Cerebellar cortex (tissue), 1 donor: Measurements from ENCODE around the gene FBXL19.

Experiments used
- DNase-seq: peaks from one replicate; pipeline ENCODE4 v3.0.0-alpha.2; 2015; ENCODE audit warnings: low spot score

The FBXL19 gene

DNA sequence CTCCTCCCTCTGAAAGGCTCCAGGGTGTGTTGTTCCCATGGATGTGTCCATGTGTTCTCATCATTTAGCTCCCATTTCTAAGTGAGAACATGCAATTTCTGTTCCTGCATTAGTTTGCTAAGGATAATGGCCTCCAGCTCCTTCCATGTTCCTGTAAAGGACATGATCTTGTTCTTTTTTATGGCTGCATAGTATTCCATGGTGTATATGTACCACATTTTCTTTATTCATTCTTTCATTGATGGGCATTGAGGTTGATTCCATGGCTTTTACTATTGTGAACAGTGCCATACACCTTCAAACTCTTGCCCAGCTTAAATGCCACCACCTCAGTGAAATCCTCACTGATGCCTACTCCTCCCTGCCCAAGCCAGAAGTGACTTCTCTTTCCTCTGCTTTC is 21.0 kb downstream of the FBXL19 start:
- no peak for DNase-seq

DNA sequence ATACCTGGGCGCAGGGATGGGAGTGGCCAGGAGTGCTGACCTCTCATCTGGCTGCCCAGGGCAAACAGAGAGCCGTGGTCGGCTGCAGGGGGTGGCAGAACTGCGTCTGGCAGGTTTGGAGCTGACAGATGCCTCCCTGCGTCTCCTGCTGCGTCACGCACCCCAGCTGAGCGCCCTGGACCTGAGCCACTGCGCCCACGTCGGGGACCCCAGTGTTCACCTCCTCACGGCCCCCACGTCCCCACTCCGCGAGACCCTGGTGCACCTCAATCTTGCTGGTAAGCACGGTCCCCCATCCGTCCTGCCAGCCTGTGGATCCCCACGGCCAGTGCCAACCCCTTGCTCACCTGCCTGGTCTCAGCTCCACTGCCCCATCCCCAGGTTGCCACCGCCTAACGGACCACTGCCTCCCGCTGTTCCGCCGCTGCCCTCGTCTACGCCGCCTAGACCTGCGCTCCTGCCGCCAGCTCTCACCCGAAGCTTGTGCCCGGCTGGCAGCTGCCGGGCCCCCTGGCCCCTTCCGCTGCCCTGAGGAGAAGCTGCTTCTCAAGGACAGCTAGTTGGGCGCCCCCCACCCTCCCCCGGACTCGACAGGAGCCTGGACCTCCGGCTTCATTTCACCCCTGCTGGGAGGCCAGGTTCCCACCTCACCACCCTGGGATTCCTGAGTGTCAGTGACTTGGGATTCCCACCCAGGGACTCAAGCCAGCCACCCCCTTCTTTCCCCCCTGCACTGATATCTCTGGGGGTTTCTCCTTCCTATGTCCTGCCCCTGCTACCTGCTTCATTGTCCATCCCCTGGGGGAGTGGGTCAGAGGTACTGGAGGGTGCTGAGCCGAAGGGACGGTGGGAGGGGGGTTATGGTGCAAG is 23.5 kb downstream of the FBXL19 start:
- DNase-seq = no peak

DNA sequence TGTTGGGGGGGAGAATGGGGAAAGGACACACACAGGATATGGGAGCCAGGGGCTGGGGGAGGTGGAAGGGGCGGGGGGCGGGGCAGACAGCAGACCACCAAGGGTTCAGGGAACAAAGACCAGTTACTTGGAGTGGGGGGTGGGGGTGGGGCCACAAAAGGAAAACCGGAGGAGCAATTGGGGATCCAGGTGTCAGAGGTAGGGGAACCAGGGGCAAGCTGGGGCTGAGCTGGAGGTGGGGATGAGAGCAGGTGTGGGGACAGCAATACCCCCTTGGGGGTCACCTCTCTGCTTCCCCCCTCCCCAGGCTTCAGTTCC is 24.1 kb downstream of the FBXL19 start:
- no peak for DNase-seq

DNA sequence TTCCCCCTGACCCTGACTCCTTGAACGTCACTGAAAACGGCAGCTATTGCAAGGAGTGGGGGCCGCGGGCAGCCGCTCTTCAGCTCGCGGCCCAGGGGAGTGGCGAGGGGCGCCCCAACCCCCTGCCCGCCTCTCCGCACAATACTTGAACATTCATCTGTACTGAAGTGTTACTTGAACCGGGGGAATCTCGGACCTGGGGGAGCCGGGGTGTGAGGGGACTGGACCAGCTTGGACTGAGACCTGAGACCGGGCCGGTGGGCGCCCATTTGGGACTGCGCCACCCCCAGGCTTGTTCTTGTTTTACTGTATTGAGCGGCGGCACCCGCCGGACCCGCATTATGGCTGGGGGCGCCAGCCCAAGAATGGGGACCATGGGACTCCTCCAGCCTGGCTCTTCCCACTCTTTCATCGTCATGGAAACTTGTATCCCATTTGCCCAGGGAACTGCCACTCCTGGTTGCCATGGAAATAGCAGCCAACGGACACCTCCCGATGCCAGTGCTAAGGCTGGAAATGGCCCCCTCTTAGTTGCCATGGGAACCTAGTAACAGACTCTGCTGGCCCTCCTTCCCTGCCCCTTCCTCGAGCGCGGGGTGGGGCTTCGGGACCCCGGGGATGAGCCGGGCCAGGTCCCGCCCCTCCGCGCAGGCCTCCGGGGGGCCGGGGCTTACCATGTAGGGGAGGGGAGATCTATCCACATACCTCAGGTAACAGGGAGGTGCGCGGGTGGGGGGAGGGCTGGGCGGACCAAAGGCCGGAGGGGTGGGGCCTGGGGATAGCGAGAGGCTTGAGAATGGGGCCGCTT is 24.7 kb downstream of the FBXL19 start:
- peak; percentile 100 for DNase-seq

DNA sequence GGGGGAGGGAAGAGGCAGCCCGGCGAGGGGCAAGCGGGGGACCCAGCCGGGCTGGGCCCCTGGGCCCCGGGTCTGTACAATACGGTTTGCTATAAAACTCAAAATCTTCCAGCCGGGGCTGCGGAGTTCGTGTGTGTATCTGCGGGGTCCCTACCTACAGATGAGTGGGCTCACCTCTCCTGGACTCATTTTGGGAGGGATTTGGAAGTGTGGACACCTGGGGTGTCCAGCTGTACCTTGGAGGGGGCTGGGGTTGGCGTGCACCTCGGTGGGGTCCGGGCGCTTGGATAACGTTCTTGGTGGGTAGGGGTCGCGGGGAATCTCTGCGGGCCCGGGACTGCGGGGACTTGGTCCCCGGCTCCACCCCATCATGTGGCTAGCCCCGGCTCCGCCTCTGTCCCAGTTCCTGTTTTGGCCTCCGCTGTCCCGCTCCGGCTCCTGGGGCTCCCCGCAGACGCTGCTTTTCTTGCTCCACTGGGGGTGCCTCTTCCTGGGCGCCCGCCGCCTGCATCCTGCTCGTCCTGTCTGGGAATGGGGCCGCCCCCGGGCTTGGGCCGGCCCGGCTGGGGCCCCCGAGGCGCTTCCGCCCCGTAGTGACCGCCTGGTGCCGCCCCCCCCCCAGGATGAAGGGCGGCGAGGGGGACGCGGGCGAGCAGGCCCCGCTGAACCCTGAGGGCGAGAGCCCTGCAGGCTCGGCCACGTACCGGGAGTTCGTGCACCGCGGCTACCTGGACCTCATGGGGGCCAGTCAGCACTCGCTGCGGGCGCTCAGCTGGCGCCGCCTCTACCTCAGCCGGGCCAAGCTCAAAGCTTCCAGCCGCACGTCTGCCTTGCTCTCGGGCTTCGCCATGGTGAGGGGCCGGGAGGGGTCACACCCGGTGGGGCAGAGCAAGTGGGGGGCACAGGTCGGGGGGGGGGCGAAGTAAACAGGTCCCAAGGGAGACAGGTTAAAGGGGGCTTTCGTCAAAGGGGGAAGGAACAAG is 25.6 kb downstream of the FBXL19 start, which contains the start of gene ORAI3:
TSS of gene ORAI3 (plus strand) at position 402 of the 983 bp plus-strand sequence. CDS start at position 624, 222 bp downstream.
- peak; percentile 71 for DNase-seq

DNA sequence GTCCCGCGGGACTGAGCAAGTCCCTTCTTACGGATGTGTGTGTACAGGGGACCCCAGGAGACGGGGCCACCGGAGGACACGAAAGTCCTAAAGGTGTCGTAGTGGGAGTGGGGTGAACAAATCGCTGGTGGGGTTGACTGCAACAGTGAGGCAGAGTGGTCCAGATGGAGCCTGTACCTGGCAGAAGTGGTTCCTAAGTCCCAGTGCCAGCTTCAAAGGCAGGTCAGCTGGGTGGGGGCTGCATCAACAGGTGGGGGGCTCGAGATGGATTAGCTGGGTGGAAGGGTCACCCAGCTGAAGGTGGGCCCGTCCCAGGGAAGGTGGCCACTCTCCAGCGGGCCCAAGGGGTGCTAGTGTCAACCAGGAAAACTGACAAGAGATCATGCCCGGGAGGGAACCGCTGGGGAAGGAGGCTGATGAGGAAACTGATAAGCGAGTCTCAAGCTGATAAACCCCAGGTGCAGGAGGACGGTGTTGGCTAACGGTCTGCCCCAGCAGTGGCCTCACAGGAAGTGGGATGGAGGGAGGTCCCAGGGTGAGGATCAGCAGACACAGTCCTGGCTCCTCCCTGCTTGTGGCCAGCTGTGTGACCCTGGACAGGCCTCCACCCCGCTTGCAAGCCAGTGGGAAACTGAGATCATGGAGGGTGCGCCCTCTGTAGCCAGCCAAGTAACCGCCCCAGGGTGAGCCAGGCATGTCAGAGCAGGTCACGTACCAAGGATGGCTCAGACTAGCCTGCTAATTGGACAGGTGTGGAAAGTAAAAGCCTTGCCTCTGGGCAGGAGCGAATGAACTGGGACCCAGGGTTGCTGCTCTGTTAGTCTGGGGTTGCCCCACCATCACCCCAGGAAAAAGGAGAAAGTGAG is 26.5 kb downstream of the FBXL19 start:
- DNase-seq = peak; percentile 67

DNA sequence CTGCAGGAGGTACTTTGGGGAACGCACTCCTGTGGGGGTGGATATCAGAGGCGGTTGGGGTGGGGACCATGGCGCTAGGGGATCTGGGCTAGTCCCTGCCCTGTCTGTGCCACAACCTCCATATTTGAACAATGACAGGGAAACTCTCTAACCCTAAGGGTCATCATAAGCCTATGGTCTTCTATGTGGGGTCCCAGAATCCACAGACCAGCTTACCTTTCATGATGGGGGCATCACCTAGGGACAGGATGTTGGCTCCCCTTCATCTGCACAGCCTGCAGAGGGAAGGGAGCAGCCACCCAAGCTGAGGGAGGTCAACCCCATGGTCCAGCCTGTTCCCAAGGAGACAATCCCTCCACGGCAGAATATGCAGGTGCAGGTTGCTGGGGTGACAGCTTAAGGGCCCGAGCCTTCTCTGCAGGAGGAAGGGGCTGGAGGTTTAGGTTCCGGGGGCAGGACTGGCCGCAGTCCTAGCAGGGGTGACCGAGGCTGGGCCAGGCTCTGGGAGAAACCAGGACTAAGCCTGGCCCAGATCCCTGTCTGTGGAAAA is 27.2 kb downstream of the FBXL19 start:
- DNase-seq = no peak

DNA sequence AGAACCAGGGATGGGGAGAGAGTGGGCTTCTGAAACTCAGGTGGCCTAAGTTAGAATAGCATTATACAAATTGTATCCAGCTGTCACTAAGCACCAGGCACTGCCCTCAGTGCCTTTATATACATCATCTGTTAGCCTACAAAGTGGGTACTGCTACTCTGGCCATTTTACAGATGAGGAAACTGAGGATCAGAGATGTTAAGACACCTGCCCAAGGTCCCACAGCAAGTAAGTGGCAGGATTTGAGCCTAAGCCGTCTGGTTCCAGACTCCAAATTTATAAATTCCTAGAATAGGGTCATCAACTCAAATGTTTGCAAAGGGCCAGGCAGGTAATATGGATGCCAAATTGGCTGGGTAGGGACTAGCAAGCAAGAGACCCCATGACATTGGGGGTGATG is 27.8 kb downstream of the FBXL19 start:
- DNase-seq = no peak

DNA sequence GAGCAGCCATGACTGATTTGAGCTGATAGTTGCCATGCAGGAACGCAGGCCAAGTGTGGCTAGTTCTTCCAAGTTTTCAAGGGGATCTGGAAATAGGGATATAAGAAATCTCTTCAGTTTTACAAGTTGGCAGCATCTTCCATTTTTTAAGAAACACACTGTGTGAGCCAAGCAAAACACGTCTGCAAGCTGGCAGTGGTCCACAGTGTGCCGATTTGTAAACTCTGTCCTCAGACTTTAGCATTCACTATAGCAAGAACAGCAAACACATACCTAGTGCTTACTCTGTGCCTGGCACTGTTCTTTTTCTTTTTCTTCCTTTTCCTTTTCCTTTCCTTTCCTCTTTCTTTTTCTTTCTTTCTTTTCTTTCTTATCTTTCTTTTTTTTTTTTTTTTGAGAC is 28.4 kb downstream of the FBXL19 start:
- DNase-seq = no peak

DNA sequence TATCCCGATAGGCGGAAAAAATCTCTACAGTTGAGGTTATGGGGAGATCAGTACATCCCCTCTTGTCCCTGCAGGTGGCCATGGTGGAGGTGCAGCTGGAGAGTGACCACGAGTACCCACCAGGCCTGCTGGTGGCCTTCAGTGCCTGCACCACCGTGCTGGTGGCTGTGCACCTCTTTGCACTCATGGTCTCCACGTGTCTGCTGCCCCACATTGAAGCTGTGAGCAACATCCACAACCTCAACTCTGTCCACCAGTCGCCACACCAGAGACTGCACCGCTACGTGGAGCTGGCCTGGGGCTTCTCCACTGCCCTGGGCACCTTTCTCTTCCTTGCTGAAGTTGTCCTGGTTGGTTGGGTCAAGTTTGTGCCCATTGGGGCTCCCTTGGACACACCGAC is 29.7 kb downstream of the FBXL19 start:
- peak; percentile 51 for DNase-seq

DNA sequence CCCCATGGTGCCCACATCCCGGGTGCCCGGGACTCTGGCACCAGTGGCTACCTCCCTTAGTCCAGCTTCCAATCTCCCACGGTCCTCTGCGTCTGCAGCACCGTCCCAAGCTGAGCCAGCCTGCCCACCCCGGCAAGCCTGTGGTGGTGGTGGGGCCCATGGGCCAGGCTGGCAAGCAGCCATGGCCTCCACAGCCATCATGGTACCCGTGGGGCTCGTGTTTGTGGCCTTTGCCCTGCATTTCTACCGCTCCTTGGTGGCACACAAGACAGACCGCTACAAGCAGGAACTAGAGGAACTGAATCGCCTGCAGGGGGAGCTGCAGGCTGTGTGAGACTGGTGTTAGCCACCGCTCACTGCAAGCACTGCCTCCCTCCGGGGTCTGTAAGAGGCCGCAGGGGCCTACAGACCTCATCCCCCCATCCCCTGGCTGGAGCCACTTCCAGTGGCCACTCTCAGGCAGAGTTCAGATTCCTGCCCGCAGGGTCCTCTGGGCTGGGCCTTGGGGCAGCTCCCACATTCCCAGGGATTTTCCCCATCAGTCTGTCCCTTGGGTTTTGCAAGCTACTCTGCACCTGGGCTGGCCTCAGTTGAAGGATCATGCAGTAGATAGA is 30.2 kb downstream of the FBXL19 start:
- DNase-seq = peak; percentile 92

DNA sequence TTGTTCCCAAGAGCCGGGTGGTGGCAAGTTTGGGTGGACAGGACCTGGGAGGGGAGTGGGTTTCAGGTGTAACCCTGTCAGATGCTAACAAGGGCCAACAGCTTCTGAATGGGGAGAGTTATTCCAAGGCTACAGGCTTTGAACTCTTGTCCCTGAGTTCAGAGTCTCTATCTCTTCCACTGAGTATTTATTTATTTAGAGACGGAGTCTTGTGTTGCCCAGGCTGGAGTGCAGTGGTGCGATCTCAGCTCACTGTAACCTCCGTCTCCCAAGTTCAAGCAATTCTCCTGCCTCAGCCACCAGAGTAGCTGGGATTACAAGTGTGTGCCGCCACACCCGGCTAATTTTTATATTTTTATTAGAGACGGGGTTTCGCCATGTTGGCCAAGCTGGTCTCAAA is 31.6 kb downstream of the FBXL19 start:
- DNase-seq = no peak

DNA sequence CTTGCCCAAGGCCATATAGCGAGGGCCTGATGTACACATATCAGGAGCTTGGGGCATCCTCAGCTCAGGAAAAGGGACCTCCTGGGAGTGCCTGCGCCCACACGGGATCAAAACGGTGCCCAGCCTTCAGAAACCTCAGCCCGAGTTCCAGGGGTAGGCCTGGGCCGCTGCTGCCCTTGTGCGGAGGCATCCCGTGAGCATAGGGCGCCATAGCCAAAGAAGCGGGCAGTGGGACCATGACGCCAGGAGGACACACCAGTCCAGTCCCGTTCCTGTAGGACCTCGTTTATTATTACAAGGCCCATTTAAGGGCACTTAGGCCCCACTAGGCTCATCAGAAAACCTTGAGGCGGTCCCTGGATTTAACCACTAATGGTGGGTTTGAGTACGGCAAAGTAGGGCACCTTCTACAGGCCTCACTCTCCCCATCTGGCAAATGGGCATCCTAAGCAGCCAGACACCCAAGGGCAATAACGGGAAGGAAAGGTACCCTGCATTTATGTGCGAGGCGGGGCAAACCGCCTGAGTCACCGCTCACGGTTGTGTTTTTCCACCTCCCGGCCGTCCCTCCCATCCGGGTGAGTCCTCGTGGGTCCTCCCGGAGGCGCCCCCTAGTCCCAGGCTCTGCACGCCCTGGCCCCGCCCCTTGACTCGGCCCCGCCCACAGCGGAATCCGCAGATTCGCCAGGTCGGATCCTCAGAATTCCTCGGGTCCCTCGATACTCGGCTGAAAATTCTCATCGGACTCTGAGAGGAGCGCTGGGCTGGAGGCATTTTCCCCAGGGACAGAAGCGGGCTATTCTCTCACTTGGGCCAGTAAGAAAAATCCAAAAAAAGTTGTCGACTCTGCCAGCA is 33.5 kb downstream of the FBXL19 start:
- peak; percentile 78 for DNase-seq

DNA sequence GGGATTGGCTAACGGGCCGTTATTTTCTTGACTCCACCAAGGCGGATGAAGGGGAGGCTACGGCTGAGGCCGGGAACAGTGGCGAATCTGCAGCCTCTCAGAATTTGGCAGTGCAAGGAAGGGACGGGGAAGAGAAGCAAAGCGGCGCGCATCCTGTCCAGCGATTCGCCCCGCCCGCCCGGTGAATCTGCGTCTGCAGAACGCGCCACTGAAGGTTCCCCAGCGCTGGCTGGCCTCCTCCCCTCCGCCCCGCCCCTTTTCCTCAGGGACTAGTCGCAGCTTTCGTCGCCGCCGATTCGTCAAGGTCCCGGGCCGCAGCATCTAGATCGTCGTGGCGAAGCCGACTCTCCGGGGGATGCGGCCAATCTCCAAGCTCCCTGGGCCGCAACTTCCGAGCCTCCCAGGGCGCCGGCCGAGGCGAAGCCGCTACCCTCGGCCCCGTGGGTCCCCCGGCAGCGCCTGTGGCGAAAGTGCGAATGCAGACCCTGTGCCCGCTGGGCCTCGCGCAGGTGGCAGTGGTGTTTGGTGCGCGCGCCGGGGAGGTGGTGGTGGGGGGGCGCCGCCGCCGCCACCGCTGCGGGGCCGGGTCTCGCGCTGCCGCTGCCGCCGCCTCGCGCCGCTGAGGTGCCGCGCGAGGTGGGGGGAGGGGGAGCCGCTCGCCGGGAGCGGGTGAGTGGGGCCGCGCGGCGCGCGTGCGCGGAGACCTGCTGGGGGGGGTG is 34.2 kb downstream of the FBXL19 start, which contains the start of gene SETD1A:
TSS of gene SETD1A (plus strand) at position 299 of the 719 bp plus-strand sequence. CDS start 978 bp downstream, outside the sequence.
- DNase-seq = peak; percentile 96

DNA sequence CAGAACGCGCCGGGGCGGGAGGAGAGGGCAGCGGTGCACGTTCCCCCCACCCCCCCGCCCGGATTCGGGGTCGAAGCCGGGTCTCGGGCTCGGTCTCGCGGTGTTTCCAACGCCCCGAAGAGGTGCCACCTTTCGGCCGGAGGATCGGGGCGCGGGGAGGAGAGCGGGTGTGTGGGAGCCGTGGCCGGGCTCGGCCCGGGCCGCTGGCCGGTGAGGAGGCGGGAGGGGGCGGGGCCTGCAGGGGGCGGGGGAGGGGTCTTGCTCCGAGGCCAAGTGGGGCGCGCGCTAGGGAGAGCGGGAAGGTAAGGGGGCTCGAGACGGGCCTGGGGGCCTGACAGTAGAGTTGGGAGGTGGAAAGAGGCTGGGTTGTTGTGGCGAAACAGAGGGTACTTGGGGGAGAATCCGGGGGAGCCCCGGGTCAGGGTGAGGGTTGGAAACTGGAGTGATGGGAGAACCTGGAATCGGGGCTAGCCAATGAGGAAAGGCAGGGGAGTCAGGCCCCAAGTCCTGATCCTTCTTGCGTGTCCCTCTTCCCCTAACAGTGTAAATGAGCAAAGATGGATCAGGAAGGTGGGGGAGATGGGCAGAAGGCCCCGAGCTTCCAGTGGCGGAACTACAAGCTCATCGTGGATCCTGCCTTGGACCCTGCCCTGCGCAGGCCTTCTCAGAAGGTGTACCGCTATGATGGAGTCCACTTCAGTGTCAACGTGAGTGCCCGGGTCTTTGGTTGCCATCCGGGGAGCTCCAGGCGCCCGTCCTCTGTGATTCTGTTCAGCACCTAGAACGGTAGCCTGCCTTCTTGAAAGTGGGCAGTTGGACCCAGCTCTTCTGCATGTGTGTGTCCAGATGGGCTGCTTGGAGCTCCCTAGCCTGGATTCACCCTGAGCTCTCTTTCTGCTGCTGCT is 35.1 kb downstream of the FBXL19 start:
- DNase-seq = peak; percentile 39

DNA sequence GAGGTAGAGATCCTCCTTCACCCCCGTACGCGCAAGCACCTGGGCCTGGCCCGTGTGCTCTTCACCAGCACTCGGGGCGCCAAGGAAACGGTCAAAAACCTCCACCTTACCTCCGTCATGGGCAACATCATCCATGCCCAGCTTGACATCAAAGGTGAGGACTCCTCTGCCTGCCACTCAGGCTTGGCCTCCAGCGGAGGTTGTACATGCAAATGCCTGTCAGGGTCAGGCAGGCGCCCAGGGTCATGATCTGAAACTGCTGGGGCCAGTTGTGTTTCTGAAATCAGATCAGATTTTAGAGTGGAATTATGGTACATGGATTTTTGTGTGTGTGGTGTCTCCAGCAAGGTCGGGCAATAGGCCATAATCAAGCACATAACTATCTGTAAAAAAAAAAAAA is 38.0 kb downstream of the FBXL19 start:
- DNase-seq = no peak

DNA sequence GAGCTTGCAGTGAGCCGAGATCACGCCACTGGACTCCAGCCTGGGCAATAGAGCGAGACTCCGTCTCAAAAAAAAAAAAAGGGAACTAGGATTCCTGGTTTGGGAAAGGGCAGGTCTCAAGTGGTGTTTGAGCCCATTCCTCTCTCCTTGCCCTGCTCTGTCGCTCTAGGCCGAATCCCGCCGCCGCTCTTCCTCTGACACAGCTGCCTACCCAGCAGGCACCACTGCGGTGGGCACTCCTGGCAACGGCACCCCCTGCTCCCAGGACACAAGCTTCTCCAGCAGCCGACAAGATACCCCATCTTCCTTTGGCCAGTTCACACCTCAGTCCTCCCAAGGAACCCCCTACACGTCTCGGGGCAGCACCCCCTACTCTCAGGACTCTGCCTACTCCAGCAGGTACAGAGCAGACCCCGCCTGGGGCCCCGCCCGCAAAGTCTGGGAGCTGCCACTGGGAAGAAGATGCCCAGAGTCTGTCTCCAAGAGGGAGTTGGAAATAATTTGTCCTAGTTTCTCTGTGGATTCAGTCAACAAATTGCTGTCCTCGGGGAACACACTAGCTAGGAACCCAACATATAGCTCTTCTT is 40.6 kb downstream of the FBXL19 start:
- DNase-seq = no peak
